HG02678 (cell line): ENCODE results near the gene GLRB.
"Not testable (repeated sequence)": the region's sequence is repeated elsewhere in the genome, so short reads cannot be mapped to it uniquely, and the experiment has no call there.

ENCODE experiments used
- ATAC-seq: cut with Tn5 transposase; IDR thresholded peaks from one replicate; pipeline ENCODE4 v1.9.1; 2021; ENCODE audit warnings: mild to moderate bottlenecking, moderate library complexity; ENCODE audit not compliant: unreplicated experiment

GLRB gene

DNA sequence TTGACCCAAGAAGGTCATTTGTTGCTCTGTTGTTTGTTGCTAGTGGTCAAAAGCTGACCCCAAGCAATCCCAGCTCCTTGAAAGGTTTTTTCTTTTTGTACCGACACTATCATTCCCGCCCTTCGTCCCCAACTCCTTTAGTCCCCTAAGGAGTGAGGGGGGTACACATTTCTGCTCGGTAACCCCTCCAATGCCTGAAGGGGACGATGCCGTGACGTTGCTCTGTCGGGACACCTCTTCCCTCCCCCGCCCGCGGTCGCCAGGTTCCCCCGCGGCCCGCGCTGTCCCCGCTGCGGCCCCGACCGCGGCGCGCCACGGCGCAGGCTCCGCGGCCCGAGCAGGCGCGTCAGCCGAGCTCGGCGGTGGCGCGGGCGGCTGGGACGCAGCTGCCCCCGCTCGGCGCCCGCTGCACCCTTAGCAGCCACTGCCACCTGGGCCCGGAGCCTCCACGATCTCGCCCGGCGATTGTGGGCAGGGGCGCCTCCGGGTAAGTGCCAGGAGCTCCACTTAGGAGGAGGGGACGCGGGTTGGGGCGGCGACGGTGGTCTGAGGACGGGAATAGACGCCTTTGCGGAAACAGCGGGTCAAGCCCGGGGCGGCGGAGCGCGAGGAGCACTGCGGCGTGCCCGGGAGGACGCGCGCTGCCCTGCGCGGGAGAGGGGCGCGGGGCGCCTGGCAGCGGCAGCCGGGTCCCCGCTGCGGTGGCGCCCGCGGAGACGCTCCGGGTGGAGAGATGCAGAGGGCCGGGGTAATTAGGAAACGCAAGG lies at the start of gene GLRB:
Gene GLRB (plus strand): TSS at position 340 of the 767 bp plus-strand sequence. CDS start 1,875 bp downstream, outside the sequence.
- no peak for ATAC-seq

DNA sequence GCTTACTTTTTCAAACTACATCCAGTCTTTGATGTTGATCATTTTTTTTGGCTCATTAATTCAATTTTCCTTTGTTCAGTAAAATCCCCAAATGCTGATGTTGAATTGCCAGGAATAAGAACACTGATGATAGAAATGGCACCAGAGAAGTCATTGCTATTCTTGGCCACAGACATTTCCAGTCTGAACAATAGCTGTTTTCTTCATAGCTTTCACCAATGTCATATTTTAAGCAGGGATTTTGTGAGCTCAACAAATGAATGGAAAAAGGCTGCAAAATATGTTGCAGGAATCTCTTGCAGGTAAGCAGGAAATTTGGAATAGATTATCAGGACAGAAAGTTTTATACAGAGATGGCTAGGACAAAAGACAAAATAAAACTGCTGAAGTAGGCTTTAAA lies 40.5 kb upstream of the GLRB start:
- ATAC-seq, result no peak

DNA sequence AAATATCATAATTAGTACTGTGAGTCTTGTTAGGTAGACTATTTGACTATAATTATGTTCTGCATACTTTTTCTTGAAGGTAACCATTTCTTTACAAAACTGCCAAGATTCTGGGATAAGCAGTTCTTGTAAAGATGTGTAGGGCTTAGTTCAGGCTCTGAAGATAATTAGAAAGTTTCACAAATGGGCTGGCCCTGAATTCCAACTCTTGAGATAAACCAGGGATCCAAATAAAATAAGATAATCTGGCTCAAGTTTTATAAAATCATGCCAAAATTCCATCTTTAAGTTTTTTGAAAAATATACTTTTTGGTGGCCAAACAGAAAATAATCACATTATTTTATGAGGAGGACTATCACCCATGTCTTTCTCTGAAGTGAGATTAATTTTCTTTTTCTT lies 35.5 kb upstream of the GLRB start:
- ATAC-seq, result no peak

DNA sequence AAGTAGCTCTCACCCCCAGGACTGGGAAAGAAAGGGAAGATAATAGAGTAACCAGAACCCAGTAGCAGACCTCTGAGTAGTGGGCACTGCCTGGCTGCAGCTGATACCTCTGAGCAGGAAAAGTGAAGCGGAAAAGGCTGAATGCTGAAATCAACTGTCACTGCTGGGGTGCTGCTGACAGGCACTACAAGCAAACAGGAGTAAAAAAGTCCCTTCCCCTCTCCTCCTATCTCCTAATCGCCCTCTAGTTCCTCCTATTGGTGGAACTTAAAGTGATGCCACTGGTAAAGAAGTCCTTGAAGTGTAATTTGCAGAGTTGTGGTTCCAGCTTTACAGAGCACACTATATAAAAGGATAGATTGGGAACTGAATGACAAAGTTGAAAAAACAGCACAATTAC lies 32.8 kb upstream of the GLRB start:
- ATAC-seq, result no peak

DNA sequence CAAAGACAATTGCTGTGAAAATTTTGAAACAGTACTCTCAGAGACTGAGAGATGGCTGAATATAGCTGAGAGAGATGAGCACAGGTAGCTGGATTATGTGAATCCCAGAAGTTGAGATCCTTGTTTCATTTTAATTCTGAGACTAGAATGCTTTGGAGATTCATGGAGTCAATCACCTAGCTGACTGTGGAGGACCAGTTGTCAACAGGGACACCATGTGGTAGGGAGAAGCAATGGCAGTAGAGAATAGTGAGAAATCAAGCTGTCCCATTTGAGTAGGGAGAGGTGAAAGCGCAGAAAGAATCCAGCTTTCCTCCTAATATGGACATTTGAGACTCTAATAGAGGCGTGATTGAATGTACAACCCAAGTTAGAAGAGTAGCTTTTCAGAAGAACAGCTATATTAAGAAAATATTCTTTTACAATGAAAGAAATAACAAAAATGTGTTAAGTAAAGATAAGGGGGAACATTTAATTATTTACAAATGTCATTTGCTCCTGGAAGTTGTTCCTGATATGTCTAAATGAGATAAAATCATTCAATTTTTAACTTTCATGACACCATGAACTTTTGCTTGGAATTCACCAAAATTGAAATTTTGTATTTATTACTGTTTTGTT lies 30.3 kb upstream of the GLRB start:
- ATAC-seq, result no peak

DNA sequence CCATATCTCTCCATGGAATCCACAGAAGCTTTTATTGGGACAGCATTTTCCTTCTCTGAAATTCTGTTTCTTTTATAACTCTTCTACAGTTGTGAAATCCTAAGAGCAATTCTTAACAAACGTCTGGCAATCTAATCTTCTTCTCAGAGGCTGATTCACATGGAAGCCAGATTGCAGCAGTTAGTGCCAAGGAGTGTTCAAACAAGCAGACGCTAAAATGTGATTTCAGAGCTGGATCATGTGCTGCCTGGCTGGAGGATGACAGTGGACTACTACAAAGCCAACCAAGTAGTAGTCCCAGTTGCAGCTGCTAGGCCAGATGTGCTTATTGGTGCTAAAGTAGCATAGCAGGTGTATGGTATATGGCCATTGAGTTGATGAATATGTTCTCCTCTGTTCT lies 27.7 kb upstream of the GLRB start:
- no peak for ATAC-seq

DNA sequence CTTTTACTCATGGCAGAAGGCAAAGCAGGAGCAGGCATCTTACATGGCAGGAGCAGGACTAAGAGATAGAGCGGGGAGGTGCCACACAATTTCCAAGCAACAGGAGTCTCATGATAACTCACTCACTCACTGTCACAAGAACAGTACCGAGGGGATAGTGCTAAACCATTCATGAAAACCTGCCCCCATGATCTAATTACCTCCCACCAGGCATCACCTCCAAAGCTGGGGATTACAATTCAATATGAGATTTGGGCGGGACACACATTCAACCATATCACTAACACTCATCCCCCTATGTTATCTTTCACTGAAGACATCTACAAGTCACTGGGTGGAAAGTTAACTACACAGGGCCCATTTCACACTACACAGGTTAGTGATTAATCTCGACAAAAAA lies 25.4 kb upstream of the GLRB start:
- no peak for ATAC-seq

DNA sequence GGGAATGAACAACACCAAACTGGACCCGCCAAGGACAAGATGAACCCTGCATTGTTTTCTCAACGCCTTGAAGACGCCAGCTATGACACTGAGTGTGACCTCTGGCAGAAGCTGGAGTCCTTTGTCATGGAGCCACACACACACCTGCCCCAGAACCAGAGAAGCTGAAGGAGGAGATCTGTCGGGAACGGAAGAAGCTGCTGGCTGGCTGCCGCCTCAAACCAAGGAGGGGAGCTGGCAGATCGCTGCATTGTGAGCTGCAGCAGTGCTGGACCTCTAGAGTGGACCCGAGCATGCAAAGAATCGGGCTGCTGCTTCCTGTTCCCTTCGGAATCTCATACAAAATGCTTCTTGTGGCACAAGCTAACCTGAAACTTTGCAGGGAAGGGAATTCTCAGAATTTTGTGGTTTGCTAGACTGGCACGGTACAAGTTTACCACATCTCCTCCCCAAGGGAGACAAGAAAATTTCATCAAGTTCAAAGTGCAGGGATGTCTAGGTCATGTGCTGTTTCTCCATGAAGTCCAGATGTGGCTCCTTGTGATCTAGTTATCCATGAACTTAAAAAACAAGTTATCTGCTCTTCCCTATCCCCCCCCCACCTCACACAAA lies 23.4 kb upstream of the GLRB start:
- no peak for ATAC-seq

DNA sequence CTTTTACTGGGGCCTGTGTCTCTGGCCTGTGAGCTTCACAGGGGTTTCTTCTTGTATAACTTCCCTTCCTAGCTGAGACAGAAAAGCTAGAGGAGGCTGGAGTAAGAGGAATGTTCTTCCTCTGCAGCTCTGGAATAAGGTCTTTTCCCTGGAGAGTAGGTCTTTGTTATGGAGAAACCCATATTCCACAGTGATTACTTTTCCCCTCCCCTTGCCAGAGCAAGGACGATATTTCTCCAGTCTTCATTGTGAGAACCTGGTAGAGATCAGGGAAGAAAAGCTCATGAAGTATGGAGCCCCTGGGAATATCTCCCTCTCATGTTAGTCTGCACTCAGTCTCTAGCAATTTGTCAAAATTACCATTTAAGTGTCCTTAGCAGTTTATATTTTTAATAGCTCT lies 18.7 kb upstream of the GLRB start:
- no peak for ATAC-seq

DNA sequence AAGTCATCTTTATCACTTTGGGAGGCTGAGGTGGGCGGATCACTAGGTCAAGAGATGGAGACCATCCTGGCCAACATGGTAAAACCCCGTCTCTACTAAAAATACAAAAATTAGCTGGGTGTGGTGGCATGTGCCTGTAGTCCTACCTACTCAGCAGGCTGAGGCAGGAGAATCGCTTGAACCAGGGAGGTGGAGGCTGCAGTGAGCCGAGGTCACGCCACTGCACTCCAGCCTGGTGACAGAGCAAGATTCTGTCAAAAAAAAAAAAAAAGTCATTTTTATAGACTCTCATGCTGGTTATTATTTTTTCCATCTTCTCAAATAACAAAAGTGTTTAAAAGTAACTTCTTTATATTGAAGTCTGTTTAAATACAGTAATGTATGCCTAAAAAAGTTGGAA lies 17.1 kb upstream of the GLRB start:
- ATAC-seq, result not testable (repeated sequence)

DNA sequence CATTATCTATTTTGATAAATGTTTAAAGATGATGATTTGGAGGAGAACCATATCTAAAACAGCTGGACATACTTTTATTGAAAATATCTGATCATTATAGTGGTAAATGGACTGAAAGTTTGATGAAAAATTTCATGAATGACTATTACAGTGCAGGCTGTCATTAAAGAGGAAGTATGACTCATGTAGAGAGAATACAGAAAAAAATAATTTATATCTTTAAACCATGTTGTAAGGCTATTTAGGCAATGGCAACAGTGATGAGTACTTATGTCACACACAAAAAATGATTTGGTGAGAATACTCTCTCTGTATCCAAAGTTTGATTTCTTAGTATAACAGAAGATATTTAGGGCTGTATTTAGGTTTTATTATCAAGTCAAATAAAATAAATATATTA lies 3.9 kb upstream of the GLRB start:
- ATAC-seq, result no peak

DNA sequence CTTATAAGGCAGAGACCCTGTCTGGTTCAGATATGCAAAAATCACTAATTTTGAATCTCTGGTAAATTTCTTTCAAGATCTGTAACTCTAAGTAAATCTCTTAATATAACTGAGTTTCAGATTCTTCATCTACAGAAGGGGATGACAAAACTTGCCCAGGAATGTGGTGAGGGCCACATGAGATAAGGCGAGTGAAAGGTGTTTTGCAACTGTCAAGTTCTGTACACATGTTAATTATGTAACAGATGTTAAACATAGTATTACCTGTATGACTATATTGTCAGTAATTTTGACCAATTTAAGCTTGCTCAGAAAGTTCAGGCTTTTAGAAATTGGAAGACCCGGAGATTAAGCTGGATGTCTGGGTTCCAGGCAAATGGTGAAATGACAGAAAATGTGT lies 549 bp upstream of the GLRB start:
- ATAC-seq, result no peak

DNA sequence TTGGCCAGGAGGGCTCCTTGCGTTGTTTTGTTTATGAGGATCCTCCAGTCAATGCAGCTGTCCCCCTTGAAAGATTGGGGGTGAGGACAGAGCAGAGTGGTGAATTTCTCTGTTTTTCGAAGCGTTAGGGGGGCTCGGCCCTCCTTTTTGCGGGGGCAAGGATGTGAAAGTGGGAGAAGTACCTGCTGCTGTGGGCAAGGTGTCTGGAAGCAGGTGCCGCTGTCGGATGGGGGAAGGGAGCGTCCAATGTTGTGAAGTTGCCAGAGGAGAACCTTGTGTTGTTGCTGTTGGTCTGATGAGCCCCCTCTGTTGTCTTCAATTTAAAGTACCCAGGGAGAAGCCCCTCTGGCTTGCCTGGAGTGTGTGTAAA lies 613 bp downstream of the GLRB start:
- ATAC-seq, result no peak

DNA sequence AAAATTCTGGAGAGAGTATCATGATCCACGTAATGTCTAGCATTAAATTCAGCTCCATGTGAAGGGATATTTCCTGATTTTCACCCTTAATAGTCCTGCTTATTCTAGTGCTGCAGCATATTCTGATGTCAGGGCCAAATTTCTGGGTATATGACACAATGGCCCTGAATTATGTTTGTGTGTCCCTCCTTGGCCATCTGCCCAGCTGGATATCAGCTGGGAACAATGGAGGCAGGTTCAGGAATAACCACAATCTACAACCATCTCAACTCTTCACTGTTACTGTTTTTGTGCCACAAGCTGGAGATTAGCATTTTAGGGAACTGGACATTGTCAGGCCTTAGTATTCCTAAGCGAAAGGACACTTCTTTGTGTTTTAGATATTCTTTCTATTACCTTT lies 3.5 kb downstream of the GLRB start:
- no peak for ATAC-seq

DNA sequence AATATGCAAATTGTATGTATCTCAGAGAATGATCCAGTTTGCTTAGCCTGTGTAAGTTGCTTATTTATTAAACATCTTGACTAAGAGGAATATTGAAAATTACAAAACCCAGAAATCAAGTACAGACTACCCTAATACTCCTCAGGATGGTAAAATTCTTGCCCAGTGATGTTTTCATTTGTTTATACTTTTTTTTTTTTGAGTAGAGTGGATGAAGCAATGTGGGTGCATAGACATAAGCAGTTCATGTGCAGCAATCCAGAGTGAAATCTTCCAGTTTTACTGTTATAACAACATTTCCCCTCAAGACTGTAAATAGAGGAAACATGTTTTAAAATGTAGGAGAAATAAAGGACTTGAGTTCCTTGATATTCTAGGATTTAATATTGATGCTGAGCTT lies 4.7 kb downstream of the GLRB start:
- ATAC-seq, result no peak

DNA sequence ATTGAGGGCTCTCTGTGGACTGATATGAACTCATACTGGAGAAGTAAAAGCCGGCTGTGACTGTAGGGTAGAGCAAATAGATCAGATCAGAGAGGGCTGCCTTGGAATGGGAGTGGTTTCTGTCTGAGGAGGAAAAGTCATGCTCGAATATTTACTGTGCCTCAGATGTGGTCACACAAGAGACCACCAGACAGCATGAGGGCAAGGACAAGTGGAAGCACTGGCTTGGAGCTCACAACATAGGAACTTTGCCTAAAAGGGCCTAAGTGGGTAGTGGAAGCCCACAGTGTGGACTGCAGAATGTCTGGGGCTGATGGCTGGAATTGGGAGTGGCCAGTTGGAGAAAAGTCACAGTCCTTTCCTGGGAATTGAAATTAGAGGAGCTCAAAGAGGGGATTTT lies 19.8 kb downstream of the GLRB start:
- ATAC-seq, result no peak

DNA sequence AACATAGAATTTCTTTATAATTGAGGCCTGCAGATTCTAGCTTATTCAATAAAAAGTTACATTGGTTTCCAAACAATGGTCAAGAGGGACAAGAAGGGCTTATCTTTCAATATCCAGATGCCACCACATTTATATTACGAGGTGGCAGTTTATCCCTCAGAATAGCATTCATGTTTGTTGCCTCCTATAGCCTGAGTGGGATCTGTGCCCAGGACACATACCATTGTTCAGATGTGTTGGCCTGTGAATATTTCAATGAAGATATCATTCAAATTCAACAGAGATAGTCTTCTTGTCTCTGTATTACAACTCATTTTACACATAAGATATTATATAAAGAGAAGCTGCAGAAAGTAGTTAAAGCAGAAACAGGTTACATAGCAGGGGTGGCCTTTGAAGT lies 20.5 kb downstream of the GLRB start:
- ATAC-seq, result no peak

DNA sequence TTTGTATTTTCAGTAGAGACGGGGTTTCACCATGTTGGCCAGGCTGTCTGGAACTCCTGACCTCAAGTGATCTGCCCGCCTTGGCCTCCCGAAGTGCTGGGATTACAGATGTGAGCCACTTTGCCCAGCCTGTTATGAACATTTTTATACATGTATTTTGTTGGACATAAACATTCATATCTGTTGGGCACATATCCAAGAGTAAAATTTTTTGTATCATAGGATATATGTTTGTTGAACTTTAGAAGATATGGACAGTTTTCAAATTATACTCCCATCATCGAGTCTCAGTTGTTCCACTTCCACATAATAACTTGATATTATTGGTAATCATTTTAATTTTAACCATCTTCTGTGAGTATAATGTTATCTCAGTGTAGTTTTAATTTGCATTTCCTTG lies 23.6 kb downstream of the GLRB start:
- ATAC-seq, result no peak

DNA sequence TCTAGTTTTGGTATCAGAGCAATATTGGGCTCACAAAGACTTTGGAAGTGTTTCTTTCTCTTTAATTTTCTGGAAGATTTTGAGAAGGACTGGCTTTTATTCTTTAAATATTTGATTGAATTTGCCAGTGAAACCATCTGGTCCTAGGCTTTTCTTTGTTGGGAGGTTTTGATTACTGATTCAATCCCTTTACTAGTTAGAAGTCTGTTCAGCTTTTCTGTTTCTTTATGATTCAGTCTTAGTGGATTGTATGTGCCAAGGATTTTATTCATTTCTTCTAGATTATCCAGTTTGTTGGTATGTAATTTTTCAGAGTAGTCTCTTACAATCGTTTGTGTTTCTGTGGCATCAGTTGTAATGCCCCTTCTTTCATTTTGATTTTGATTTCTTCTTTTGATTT lies 28.6 kb downstream of the GLRB start:
- ATAC-seq, result no peak

DNA sequence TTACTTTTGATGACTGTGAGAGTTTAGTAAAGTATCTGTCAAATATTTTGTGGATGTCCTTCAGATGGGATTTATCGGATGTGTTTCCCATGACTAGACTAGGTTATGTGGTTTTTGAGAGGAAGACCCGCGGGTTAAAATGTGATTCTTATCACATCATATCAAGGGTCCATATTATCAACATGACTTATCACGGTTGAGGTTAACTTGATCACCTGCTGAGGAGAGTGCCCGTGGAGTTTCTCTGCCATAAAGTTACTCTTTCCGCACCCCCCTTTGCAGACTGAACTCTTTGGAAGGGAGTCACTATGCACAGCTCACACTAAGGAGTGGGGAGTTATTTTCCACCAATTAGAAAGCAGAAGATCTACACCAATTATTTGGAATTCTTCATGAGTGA lies 38.7 kb downstream of the GLRB start:
- no peak for ATAC-seq

DNA sequence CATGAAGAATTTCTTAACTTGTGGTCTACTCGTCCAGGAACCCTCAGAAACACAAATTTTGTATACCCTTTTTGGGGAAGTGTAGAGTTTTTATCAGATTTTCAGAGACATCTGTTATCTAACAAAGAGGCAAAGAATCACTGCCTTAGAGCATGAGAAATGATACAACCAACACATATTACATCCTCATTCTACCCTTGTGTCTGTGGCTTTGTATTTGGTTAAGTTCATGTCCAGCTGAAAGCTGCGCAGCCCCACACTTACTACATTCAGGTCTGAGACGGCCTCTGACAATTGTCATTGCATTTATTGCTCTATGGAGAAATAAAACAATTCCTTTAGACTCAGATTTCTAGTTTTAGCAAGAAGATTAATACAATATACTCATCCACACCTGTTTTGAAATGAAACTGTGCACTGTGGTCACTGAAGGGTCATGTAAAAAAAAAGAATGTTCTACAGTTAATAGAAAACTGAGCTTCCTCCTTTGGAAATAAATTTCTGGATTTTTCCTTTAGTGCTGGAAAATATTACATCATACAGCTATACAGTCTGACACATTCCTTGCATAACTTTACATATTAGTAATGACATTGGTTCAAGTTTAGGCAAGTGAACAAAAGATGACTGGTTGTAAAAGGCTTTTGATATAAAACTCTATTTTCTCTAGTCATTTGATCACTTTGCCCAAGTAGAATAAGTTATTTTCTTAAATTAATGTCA lies 39.8 kb downstream of the GLRB start:
- ATAC-seq, result no peak

DNA sequence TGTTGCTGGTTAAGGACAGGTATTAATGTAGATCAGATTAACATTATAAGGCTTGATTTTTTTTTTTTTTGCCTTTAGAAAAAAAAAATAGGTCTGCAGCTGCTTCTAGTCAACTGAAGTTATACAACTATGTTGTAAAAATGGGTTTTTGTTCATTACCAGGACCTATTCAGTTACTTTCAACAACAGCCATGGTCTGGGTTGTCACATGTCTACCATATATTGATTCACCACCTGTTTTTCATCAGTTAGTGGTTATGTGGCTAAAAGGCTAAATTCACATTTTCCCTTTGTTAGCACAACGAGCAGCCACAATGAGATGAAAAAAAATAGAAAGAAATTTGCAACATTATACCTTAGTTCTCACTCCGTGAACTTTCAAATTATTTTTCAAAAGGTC lies 45.5 kb downstream of the GLRB start:
- no peak for ATAC-seq
